Left lobe of liver (tissue), 2 donors: ENCODE results near the gene MYO3B. TPM values are rescaled to one million over a fixed set of nuclear protein-coding genes. Genes with fewer than 3 reads are reported as not detected.

Experiments used
- ATAC-seq: fragments of 200-7000 bp; cut with Tn5 transposase; one replicate; pipeline ENCODE4 v1.9.1; 2020; ENCODE audit warnings: mild to moderate bottlenecking, moderate library complexity
- DNase-seq: peaks from one replicate; pipeline ENCODE4 v3.0.0-alpha.2; 2020; ENCODE audit warnings: low spot score
- total RNA-seq: library from RNA; stranded (reverse); gene quantifications from one replicate; pipeline ENCODE4 v1.2.1, GENCODE V29; 2021
- donor health status: DM: no; HTN: no; CAD: no; lungs with moderate emphysema.
- donor health status: DM: no; HTN: yes; CAD: no.

Gene MYO3B
- total RNA-seq, 1 donor from 2014 or later = not detected

DNA sequence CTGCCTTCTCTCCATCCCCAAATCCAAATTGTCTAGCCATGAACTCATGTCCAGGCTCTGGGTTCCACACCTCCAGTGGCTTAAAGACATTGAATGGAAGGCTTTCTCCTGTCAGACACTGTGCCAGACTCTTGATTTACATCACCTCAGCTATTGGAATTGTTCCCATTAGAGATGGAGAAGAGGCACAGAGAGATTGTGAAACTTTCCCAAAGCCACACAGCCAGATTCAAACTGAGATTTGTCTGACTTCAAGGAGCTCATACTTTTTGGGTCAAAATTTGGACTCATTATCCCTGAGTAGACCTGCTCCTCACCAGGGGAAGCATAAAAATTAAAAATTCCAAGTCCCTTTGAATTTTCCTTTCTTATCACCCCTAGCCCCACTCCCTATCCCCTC is 18.9 kb upstream of the MYO3B start:
- no peak for ATAC-seq

DNA sequence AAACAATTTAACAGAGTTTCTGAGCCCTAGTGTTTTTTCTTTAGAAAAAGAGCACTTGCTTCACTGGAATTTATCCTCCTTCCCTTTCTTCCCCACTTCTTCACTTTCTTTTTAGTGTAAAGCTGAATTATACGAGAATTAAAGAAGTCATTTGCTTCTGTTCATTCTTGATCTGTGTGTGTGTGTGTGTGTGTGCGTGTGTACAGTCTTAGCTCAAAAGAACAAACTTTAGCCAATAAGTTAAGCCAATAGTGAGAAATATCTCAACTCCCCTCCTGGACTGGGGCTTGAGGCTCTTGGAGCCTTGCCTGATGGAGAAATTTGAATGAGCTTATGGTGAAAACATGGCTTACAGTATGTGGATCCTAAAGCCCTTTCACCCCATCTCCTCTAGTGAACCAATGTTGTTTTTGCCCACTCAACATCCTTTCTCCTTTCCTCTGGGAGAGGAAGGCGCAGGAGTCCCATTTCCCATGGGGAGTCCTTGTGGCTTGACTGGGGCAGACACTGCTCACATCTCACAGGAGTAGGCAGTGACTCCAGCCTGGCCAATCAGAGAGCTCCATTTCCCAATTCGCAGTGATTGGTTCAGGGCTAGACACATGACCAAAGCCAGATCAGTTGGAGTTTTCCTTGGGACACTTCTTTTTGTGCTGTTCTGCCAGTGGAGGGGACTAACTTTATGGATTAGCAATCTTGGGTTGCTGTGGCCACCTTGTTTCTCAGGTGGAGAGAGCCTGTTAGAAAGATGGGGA is 16.3 kb upstream of the MYO3B start:
- no peak for ATAC-seq
- no peak for DNase-seq

More for the DNA sequence above, 18.9 kb upstream of the MYO3B start:
- DNase-seq = no peak

DNA sequence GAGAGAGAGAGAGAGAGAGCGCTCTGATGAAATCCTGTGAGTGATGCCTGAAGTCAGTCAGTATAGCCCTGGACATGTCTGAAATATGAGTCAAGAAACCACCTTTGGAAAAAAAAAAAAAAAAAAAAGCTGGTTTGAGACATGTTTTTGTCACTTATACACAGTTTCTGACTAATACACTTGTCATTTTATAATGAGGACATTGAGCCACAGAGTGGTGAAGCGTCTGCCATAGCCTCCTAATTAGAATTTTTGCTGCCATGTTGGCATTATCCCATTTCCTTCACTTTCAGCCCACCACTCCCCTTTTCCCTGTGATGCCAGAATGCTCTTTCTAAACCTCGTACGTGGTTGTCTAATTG is 15.7 kb upstream of the MYO3B start:
- no peak for ATAC-seq
- no peak for DNase-seq

DNA sequence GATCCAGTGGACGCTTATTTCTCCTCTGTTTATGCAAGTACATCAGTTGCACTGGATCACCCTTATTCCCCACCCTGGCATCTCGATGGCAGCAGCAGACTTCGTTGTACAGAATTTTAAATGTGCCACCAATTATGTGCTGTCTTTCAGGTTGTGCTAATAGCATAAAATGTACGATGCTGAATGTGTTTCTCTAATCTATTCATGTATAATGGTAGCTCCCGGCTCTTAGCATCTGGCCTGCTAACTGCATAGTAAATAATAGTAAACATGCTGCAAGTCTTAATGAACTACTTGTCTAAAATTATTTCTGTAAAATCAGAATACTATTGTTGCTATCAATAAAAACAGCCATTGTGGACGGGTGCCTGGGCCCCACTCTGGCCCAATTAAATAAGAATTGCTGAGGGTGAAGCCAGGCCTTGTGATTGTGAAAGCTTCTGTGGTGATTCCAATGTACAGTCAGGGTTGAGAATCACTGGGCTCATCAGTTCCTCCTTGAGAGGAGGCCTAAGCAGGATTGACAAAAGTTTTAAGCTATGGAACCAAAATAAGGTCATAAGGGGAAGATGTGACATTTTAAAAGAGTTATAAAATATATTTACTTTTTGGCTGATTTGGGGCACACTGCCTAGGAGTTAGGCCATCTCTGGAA is 14.4 kb upstream of the MYO3B start:
- DNase-seq (no peak), ATAC-seq (no peak)

DNA sequence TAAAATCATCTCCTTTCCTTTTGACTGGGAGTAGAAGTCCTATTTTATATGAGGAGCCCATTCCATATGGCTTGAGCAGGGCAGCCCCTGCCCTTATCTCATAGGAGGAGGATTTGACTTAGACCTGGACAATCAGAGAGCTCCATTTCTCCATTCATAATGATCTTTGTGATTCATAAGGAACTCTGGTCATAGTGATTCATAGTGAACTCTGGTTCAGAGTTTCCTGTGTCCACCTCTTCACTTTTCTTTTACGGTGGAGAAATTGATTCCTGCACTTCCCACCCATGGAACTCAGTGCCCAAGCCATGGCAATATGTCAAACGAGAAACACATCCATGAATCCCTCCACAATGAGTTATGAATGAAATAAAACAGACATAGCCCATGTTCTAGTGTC is 12.8 kb upstream of the MYO3B start:
- no peak for ATAC-seq
- DNase-seq = no peak

DNA sequence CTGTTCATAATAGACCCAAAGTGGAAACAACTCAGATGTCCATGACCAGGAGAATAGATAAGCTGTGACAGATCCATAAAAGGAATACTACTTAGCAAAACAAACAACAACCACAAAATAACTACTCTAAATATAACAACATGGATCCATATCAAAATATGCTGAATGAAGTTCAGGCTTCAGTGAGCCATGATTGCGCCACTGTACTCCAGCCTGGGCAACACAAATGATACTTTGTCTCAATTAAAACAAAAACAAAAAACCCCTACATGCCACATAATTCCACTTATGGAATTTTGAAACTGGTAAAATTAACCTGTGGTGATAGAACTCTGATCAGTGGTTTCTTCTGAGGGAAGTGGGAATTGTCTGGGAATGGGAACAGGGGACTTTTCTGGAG is 11.2 kb upstream of the MYO3B start:
- DNase-seq (no peak), ATAC-seq (no peak)

DNA sequence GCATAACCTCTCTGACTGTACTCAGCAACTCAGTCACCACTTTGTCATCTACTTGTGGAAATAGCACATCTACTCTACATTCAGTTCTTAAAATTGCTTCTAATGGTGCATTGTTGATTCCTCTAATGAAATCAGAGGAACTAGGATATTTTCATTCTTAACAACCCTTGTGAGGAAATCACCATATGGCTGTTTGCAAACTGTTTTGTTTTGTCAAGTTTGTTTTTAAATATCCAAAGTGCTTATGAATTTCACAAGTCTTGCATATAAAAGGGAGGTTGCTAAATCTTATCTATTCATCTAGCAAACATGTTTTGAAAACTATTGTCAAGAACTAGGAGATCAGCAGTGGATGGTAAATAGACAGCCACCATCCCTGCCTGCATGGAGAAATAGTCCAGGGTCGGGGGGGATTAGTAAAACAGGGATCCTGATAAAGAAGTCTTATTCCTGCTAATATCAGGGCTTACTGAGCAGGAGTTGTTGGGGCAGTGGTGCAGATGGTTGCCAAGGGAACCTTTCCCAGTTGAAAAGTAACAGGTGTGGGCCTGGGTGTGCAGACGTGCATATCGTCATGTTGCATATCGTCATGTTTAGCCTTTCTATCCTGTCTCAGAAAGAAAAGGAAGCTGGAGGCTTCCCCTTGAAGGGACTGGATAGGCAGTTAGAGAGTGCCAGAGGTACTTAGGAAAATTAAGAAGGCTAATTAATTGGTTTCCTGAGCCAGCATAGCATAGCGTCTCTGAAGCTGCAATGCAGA is 7.5 kb upstream of the MYO3B start:
- ATAC-seq (no peak), DNase-seq (no peak)

DNA sequence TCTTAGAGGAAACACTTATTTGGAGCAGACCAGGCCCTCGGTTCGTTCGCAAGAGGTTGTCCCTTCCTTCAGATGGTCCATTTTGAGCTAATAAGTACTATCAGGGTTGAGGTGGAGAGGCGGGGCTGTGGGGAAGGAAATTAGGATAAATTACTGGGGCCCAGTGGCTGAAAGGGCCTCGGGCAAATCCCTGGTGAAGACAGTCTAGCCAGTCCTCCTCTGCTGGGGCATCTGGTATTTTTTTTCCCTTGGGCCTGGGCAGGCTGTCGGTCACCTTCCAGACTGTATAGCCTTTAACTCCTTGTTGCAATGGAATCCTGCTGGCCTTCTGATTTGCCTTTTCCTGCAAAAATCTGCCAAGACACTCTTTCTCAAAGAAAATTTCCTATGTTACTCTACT is 1.7 kb upstream of the MYO3B start:
- DNase-seq = no peak
- no peak for ATAC-seq

DNA sequence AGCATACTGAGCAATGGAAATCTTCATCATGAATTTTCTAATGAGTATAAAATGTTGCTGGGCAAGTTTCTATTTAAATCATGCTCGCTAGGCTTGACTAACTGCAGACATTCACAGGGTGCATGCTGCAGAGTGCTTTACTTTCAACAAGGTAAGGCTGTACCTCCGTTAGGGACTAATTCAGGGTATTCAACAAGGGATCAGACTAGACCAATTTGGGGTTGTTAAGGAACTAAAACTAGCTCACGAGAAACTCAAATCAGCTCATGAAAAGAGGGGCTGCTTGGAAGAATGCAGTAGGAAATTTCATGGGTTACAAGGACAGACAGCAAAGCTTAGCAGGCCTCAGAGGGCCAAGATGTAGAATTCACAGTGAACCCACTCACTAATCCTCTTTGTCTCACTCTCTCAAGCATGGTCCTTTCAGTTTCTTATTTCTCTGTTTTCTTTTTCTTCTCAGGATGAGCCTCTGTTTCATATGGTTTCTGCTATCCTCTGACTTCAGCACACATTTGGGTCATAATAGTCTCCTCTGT is 2.2 kb downstream of the MYO3B start:
- ATAC-seq (no peak), DNase-seq (no peak)

DNA sequence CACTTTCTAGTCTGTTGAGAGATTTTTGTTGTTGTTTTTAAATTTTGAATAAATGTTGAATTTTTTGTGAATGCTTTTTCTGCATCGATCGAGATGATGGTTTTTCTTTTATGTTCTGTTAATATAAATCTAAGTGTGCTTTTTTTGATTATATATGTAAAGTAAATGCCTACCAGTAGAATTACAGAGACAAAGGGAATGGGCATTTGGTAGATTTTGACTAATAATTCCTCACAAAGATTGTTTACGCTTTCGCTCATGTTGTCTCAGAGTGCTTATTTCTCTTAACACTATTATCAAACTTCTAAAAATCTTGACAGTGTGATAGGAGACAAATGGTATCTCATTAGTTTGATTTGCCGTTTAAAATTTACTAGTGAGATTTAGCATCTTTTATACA is 3.7 kb downstream of the MYO3B start:
- ATAC-seq = no peak

DNA sequence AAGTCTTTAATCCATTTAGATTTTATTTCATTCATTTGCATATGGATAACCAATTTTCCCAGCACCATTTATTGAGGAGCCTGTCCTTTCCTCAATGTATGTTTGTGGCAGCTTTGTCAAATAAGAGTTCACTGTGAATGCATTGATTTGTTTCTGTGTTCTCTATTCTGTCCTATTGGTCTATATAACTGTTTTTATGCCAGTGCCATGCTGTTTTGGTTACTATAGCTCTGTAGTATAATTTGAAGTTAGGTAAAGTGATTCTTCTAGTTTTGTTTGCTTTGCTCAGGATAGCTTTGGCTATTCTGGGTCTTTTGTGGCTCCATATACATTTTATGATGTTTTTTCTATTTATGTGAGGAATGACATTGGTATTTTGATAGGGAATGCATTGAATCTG is 7.4 kb downstream of the MYO3B start:
- no peak for DNase-seq
- no peak for ATAC-seq

More for the DNA sequence above, 3.7 kb downstream of the MYO3B start:
- no peak for DNase-seq

DNA sequence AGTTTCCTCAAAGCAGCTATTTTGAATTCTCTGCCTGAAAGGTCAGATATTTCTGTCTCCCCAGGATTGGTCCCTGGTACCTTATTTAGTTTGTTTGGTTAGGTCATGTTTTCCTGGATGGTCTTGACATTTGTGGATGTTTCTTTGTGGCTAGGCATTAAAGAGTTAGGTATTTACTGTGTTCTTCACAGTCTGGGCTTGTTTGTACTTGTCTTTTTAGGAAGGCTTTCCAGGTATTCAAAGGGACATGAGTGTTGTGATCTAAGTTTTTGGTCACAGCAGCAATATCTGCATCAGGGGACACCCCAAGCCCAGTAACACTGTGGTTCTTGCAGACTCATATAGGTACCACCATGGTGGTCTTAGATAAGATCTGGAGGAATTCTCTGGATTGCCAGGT is 11.8 kb downstream of the MYO3B start:
- no peak for ATAC-seq

DNA sequence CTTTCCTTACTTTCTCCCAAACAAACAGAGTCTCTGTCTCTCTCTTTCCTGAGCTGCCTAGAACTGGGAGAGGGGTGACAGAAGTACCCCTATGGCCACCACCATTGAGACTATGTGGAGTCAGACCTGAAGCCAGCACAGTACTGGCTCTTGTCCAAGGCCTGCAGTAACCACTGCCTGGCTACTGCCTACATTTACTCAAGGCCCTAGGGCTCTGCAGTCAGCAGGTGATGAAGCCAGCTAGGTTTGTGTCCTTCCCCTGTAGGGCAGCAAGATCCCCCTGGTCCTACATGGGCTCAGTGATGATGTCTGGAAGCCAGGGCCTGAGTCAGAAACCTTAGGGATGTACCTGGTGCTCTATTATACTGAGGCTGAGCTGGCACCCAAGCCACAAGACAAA is 12.2 kb downstream of the MYO3B start:
- no peak for DNase-seq
- ATAC-seq = no peak

More for the DNA sequence above, 11.8 kb downstream of the MYO3B start:
- DNase-seq = no peak

DNA sequence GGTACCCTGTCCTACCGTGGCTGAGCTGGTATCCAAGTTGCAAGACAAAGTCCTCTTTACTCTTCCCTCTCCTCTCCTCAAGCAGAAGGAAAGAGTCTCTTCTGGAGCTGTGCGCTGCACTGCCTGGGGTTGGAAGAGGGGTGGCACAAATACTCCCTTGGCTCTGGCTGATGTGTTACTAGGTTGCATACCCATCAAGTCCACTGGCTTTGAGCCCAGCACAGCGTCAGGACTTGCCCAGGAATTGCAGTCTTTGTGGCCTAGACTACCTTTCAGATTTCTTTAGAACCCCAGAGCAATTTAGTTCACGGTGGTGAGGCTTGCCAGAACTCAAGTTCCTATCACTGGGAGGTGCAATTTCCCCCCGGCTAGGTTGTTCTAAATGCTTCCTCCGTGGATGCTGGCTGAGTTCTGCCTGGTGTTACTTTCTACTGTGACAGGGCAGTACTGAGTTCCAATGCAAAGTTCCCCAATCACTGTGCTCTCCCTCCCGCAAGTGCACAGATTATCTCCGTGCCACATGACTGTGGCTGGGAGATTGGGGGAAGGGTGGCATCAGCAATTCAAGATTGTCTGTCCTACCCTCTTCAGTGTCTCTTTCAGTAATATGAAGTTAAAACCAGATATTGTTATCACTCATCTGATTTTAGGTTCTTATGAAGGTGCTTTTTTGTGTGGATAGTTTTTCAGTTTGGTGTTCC is 13.4 kb downstream of the MYO3B start:
- no peak for ATAC-seq
- DNase-seq = no peak

DNA sequence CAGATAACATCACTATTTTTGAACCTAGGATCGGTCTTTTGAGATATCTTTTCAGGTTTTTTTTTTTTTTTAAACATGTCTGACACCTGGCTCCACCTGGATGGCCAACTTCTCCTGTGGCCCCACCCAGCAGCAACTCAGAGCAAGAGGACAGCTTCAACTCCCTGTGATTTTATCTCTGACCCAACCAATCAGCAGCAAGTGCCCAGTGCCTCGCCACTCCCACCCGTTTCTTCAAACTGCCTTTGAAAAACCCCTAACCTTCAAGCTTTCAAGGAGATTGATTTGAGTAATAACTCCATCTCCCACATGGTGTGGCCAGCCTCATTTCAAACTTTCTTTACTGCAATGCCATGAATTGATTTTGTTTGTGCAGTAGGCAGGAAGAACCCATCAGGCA is 19.0 kb downstream of the MYO3B start:
- ATAC-seq (no peak), DNase-seq (no peak)

DNA sequence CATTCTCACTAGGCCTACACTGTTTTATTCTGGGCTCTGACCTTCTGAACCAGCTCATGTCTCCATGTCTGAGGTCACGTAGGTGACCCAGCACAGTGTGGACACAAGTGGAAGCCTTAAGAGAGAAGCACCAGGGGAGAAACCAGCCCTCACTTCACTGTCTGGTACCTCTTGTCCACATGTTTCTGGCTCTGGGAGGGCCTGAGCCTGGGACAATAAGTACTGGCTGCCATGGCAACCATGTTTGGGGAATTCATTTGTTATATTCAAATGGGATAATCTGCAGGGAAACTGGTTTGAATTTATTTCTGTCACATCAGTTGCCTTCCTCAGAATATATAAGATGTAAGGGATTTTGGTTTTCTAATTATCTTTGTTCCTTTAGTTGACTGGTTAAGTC is 23.3 kb downstream of the MYO3B start:
- ATAC-seq (no peak), DNase-seq (no peak)

DNA sequence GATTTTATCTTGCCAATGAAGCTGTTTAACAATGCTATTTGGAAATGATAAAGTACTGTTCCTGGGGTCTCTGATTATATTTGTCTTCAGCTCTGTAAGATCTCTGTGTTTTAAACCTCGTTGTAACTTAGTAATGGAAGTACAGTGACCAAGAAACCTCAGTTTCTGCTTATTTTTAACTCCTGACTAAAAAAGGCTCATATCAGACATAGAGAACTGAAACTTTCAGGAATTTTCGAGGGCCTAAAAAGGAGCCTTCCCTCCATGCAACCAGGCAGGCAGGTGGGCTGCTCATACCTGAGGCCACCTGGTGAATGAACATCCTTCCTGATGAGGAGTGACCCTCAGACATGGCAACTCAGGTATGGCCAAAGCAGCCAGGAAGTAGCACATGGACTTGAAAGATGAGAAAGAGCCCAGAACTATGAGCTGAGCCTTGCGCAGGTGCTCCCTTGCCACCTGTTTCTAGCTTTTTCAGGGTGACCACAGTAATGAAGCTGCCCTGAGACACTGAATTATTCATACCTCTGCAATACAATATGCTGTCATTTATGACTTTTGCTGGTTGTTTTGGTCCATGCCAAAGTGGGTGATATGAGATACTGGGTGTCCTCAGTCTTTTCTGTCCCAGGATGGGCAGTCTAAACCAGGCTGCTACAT is 23.9 kb downstream of the MYO3B start:
- DNase-seq (no peak), ATAC-seq (no peak)

DNA sequence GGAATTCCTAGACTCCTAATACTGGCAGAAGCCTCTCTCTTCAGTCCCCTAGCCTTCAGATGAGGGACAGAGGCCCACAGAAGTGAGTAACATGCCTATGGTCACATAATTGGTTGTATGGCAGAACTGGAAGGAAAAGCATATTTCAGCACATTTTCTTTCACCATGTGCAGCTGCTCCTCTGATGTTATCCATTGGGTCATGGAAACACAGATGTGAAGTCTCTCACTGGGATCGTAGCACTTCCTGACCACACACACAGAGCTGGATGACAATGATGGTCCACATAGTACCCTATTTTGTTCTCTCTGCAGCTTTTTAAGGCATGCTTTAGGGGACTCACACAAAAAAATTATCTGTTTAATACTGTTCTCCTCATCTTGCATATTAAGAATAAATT is 24.5 kb downstream of the MYO3B start:
- DNase-seq (no peak), ATAC-seq (no peak)

DNA sequence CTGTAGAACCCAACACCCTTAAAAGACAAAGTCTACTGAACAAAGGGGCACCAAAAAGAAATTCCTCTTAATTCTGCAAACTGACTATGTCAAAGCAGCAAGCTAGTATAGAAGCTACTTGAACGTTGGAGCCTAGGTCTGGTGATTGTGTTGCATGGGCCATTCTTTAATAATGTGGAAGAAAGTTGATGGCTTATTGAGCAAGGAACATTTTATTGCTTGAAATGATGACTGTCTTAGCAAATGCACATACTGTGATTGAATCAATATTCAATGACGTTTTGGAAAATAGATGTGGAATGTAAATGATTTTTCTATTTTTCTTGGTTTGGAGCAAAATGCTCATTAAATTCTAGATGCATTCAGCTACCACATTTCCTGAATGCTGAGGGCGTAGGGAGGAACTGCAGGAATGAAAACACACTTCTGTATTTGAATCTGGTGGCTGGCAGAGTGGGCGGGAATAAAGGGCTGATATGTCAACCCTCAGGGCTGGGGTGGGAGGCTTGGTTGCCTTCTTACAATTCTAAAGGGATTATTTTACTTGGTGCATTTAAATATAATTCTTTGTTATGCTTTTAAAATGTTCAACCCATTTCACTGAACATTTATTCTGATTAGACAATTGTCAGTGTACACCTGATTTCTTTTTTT is 26.5 kb downstream of the MYO3B start:
- ATAC-seq = no peak
- no peak for DNase-seq

DNA sequence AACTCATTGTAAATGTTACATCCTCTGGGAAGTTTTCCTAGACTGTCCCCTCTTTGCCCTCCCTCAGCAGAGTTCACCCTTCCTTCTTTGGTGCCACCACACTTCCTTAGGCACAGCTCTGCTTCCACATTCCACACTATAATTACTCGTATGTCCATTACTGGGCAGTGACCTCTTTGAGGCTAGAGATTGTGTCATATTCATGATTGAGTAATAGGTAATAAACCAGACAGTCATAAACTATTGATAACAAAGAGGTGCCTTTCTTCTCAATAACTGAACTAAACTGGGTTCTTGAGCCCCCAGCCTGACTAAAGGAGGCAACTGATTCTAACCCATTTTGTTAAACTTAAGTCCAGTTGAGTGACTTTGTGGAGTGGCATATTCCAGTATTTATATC is 28.3 kb downstream of the MYO3B start:
- no peak for ATAC-seq

More for the DNA sequence above, 28.3 kb downstream of the MYO3B start:
- no peak for DNase-seq
